Stomach (tissue), 9 donors: ENCODE data around the gene SEZ6L2. TPM values are rescaled to one million over a fixed set of nuclear protein-coding genes. Genes with fewer than 3 reads are reported as not detected.

Source experiments
- DNase-seq, 2 donors: peaks; one replicate each; pipeline versions ENCODE4 v3.0.0 to v3.0.0-alpha.2; 2013 to 2019
- H3K27ac ChIP-seq, 5 donors: fragments of 200-600 bp in 4 of 5; sonication (generic) in 4 of 5; one replicate each; pipeline ENCODE4 v1.5.1; 2013 to 2019; ENCODE audit warnings: mild to moderate bottlenecking in 1 of 5, moderate library complexity in 1 of 5
- H3K27me3 ChIP-seq, 3 donors: fragments of 200-600 bp; sonication (generic); one replicate each; pipeline ENCODE4 v1.5.1; 2017 to 2019; ENCODE audit warnings: mixed run types in 1 of 3
- H3K36me3 ChIP-seq, 4 donors: fragments of 200-600 bp; sonication (generic); 1 replicate in 3 of 4; 2 replicates in 1 of 4; pipeline ENCODE4 v1.5.1; 2016 to 2019
- H3K4me1 ChIP-seq, 4 donors: fragments of 200-600 bp; sonication (generic); one replicate each; pipeline ENCODE4 v1.5.1; 2016 to 2019
- H3K4me3 ChIP-seq, 4 donors: fragments of 200-600 bp; sonication (generic) in 3 of 4; one replicate each; pipeline ENCODE4 v1.5.1; 2016 to 2019; ENCODE audit warnings: mild to moderate bottlenecking in 1 of 4
- H3K9me3 ChIP-seq, 4 donors: fragments of 200-600 bp; sonication (generic); one replicate each; pipeline ENCODE4 v1.5.1; 2016 to 2019
- EP300 ChIP-seq: sonication (generic); formaldehyde crosslinking; IDR thresholded peaks from one replicate; pipeline ENCODE4 v1.6.1; 2017; ENCODE audit warnings: antibody characterized with exemption
- POLR2A ChIP-seq, 4 donors: fragments of 450-650 bp; IDR thresholded peaks; one replicate each; pipeline ENCODE4 v1.6.1; 2016; ENCODE audit warnings: antibody characterized with exemption in 4 of 4, control low read depth in 2 of 4, mild to moderate bottlenecking in 1 of 4, moderate library complexity in 1 of 4
- POLR2AphosphoS5 ChIP-seq, 3 donors: sonication (generic); formaldehyde crosslinking; IDR thresholded peaks; one replicate each; pipeline ENCODE4 v1.6.1; 2016; ENCODE audit warnings: antibody characterized with exemption in 3 of 3
- WGBS, 5 donors: extraction: QIAGEN DNeasy Blood & Tissue Kit in 3 of 5; methylation state at CpG; one replicate each; pipeline versions ENCODE4 v1.1.5 to v1.1.7; 2013 to 2018; 5-methylcytosine and 5-hydroxymethylcytosine counted together
- intact Hi-C: fragments of 100-400 bp; cut with DNase I; formaldehyde crosslinking; loops from one replicate; pipeline ENCODE4 v1.15.1; 2023; ENCODE audit warnings: low total_unique reads
- polyA plus RNA-seq, 3 donors: library from polyadenylated mRNA; stranded (reverse); fragments of 200-250 nt; gene quantifications; one replicate each; pipeline ENCODE4 v1.2.3, GENCODE V29; 2013
- total RNA-seq, 5 donors: library from RNA; depleted of rRNA; stranded (reverse); fragments of >200 nt; gene quantifications; one replicate each; pipeline versions ENCODE4 v1.1.0 to v1.2.3, GENCODE V29; 2014 to 2016
- TF ChIP-seq, protein P1 (sequence below), 7 experiments: fragments of 450-650 bp in 4 of 7; fragments of 200-600 bp in 3 of 7; sonication (generic) in 3 of 7; IDR thresholded peaks; one replicate each; pipeline ENCODE4 v1.5.1; 2016 to 2019; ENCODE audit warnings: antibody characterized with exemption in 7 of 7, control low read depth in 2 of 7, mild to moderate bottlenecking in 1 of 7
- donor health status: healthy with polysubstance abuse.
- donor health status: Bipolar disorder and iron deficiency.
- donor health status: healthy.

Gene SEZ6L2
- total and polyA plus RNA-seq, 8 donors = 1.5 to 31.4 (median 7.7) TPM; not detected in 1

DNA sequence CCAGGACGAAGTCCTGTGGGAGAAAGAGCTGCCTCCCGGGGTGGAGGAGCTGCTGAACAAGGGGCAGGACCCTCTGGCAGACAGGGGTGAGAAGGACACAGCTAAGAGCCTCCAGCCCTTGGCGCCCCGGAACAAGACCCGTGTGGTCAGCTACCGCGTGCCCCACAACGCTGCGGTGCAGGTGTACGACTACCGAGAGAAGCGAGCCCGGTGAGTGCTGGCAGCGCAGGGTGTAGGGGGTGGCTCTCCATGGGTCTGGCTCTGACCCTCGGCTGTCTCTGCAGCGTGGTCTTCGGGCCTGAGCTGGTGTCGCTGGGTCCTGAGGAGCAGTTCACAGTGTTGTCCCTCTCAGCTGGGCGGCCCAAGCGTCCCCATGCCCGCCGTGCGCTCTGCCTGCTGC, 57.7 kb downstream of the SEZ6L2 start:
- no peaks in the 10 kb centered on the region for H3K27me3 ChIP-seq
- DNase-seq = no peak
- H3K27ac ChIP-seq = no peak overlapping the region
- WGBS, 5 donors = 90 to 93% (median 92%) methylated on average over 17 to 23 of the region's 23 CpGs
- intact Hi-C loops = no loop called here
- no peaks in the 10 kb centered on the region for H3K4me1 ChIP-seq
- H3K4me3 ChIP-seq = no peak overlapping the region
- H3K36me3 ChIP-seq = peaks cover 86 to 100% (median 98%) of the 10 kb centered on the region in 4 donors
- TF ChIP-seq, protein P1, sequence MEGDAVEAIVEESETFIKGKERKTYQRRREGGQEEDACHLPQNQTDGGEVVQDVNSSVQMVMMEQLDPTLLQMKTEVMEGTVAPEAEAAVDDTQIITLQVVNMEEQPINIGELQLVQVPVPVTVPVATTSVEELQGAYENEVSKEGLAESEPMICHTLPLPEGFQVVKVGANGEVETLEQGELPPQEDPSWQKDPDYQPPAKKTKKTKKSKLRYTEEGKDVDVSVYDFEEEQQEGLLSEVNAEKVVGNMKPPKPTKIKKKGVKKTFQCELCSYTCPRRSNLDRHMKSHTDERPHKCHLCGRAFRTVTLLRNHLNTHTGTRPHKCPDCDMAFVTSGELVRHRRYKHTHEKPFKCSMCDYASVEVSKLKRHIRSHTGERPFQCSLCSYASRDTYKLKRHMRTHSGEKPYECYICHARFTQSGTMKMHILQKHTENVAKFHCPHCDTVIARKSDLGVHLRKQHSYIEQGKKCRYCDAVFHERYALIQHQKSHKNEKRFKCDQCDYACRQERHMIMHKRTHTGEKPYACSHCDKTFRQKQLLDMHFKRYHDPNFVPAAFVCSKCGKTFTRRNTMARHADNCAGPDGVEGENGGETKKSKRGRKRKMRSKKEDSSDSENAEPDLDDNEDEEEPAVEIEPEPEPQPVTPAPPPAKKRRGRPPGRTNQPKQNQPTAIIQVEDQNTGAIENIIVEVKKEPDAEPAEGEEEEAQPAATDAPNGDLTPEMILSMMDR (IDR thresholded peaks at IDR 0.05) = no peak
- TF ChIP-seq POLR2A (IDR thresholded peaks at IDR 0.05) = no peak
- no peak for TF ChIP-seq EP300
- TF ChIP-seq POLR2AphosphoS5 (IDR thresholded peaks at IDR 0.05) = no peak
- H3K9me3 ChIP-seq = no peaks in the 10 kb centered on the region

DNA sequence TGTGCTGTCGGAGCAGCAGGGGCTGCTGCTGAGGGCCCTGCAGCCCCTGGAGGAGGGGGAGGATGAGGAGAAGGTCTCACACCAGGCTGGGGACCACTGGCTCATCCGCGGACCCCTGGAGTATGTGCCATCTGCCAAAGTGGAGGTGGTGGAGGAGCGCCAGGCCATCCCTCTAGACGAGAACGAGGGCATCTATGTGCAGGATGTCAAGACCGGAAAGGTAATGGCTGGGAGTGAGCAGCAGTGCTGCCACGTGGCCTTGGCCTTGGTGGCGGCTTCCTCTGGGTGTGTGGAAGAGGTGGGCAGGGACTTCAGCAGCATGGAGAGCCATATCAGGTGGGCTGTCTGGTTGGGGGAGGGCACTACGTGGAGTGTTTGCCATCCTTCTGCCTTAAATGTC, 59.1 kb downstream of the SEZ6L2 start:
- H3K27me3 ChIP-seq = no peaks in the 10 kb centered on the region
- intact Hi-C loops = no loop called here
- WGBS, 5 donors = 78 to 87% (median 83%) methylated on average over 8 to 10 of the region's 10 CpGs
- no peak overlapping the region for H3K27ac ChIP-seq
- H3K4me1 ChIP-seq = no peaks in the 10 kb centered on the region
- peaks cover 84 to 100% (median 98%) of the 10 kb centered on the region in 4 donors for H3K36me3 ChIP-seq
- no peak for DNase-seq
- H3K4me3 ChIP-seq = no peak overlapping the region
- H3K9me3 ChIP-seq = no peaks in the 10 kb centered on the region
- TF ChIP-seq EP300 = no peak
- TF ChIP-seq POLR2A (IDR thresholded peaks at IDR 0.05) = no peak
- TF ChIP-seq, protein P1 (IDR thresholded peaks at IDR 0.05) = no peak
- TF ChIP-seq POLR2AphosphoS5 (IDR thresholded peaks at IDR 0.05) = no peak

DNA sequence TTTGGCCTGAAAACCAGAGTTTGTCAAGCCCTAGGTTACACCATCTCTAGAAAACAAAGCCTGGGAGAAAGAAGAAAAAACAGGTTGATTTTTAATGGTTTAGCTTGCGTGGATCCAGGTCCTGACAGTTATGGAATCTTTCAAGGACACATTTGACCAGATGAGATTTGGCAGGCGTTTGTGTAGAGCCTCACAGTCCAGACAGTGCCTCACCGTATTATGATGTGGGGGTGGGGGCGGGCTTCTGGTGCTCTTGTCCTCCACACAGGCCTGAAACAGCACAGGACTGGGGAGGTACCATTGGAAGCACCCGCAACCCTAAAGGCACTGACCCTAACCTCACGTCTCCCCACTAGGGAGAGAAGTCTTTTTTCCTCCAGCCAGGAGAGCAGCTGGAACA, 59.5 kb downstream of the SEZ6L2 start:
- 88 to 95% (median 92%) methylated on average over 6 of the region's 6 CpGs for WGBS, 5 donors
- intact Hi-C loops = no loop called here

DNA sequence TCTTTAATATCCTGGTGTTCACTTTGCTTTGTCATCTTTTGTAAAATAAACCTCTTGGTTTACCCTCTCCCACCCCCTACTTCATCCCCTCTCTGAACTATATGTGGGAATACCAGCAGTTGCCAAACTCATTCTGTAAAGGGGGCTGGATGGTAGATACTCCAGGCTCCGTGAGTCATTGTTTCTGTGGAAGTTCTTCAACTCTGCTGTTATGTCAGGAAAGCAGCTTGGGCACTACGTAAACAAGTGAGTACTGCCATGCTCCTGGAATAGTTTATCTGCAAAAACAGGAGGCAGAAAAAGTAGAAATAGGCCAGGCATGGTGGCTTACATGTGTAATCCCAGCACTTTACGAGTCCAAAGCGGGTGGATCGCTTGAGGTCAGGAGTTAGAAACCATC, 61.5 kb downstream of the SEZ6L2 start:
- no peak overlapping the region for H3K4me3 ChIP-seq
- H3K9me3 ChIP-seq = no peaks in the 10 kb centered on the region
- H3K27ac ChIP-seq = no peak overlapping the region
- 91 to 96% (median 94%) methylated on average over 5 of the region's 5 CpGs for WGBS, 5 donors
- no peaks in the 10 kb centered on the region for H3K4me1 ChIP-seq
- H3K36me3 ChIP-seq = peaks cover 89 to 100% (median 100%) of the 10 kb centered on the region in 4 donors
- H3K27me3 ChIP-seq = no peaks in the 10 kb centered on the region
- no peak for DNase-seq
- intact Hi-C loops = no loop called here
- TF ChIP-seq POLR2A (IDR thresholded peaks at IDR 0.05) (no peak), EP300 (no peak), POLR2AphosphoS5 (IDR thresholded peaks at IDR 0.05) (no peak)
- TF ChIP-seq, protein P1 (IDR thresholded peaks at IDR 0.05) = no peak

More for the DNA sequence above, 59.5 kb downstream of the SEZ6L2 start:
- Histone ChIP-seq H3K4me3 (no peak overlapping the region), H3K27ac (no peak overlapping the region), H3K4me1 (no peaks in the 10 kb centered on the region), H3K27me3 (no peaks in the 10 kb centered on the region), H3K36me3 (peaks cover 84 to 100% (median 98%) of the 10 kb centered on the region in 4 donors), H3K9me3 (no peaks in the 10 kb centered on the region)
- DNase-seq = no peak
- TF ChIP-seq POLR2AphosphoS5 (IDR thresholded peaks at IDR 0.05) (no peak), EP300 (no peak), POLR2A (IDR thresholded peaks at IDR 0.05) (no peak)
- TF ChIP-seq, protein P1 (IDR thresholded peaks at IDR 0.05) = no peak
